ENCODE results near the gene MSH5. TPM values are rescaled to one million over a fixed set of nuclear protein-coding genes. Genes with fewer than 3 reads are reported as not detected.

Gene MSH5
- total and polyA plus RNA-seq, 9 of the 15 experiments (the other 6 are each of a cell fraction or from before 2014, with no cell fraction given) = 12.5 to 104 (median 46.6) TPM

DNA sequence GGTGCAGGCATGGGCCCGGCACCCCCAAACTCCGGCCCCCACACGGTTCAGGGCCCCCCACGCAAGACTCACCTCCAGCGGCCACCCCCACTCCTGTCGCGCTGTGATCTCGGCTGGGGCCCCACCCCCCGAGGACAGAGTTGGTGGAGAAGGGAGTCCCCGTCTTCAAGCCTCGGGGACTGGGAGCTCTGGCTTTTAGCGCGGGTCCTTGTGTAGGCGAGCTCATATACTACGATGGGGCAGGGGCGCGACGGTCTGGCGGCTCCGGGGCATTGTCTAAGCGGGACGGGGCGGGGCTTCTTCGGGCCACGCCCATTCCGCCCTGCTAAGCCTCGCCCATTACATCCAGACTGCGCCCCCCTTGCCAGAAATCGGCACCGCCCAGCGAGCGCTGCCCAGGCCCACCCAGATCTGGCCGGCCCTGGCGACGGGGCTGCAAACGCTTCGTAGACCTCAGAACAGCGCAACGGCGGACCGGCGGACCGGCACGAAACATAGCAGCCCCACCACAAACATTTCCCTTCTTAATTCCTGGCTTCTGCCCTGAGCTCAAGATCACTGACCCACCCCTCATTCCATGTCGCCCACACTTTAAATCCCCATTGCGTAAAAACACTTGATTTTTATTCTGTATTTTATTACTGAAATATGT, 9.7 kb upstream of the MSH5 start (continued):
- TF ChIP-seq CGGBP1 (CRISPR knock-in tag; IDR thresholded peaks at IDR 0.05) (no peak; the same call in none of the 2 replicates), ZNF184 (CRISPR knock-in tag; IDR thresholded peaks at IDR 0.05) (no peak), IRF9 (tag; IDR thresholded peaks at IDR 0.05) (no peak), RNF2 (IDR thresholded peaks at IDR 0.05) (no peak), ELK3 (CRISPR knock-in tag; IDR thresholded peaks at IDR 0.05) (peak; percentile 96), ZNF41 (CRISPR knock-in tag; conservative IDR thresholded peaks at IDR 0.05) (peak; percentile 86), HLTF (IDR thresholded peaks at IDR 0.05) (peak; percentile 92), KLF16 (IDR thresholded peaks at IDR 0.05) (no peak), ELF1 (tag; IDR thresholded peaks at IDR 0.05) (no peak), STAT6 (CRISPR knock-in tag; IDR thresholded peaks at IDR 0.05) (peak; percentile 63), POLR2B (IDR thresholded peaks at IDR 0.05; ENCODE audit: low read depth, partially characterized antibody) (peak; percentile 99), TBL1XR1 (IDR thresholded peaks at IDR 0.05; ENCODE audit: low read length in 2 of 2) (no peak), POLR2A (conservative IDR thresholded peaks at IDR 0.05) (peak; percentile 99), ESRRA (IDR thresholded peaks at IDR 0.05; ENCODE audit: borderline replicate concordance, low read depth) (no peak), SRSF3 (IDR thresholded peaks at IDR 0.05; ENCODE audit: insufficient read depth, low read length) (peak; percentile 74; the same call in 1 of the 2 replicates), ZNF584 (CRISPR knock-in tag; IDR thresholded peaks at IDR 0.05; ENCODE audit: low read depth) (no peak), XRCC4 (IDR thresholded peaks at IDR 0.05; ENCODE audit: extremely low read depth, insufficient read depth, insufficient read length) (no peak), ZBTB26 (CRISPR knock-in tag; IDR thresholded peaks at IDR 0.05) (peak; percentile 97), EWSR1 (IDR thresholded peaks at IDR 0.05; ENCODE audit: borderline replicate concordance, low read depth, partially characterized antibody) (no peak), ZNF699 (CRISPR knock-in tag; IDR thresholded peaks at IDR 0.05; ENCODE audit: insufficient replicate concordance) (no peak), TCF7L2 (IDR thresholded peaks at IDR 0.05; ENCODE audit: low read depth, low read length) (peak; percentile 56; the same call in 1 of the 2 replicates), POLR3A (IDR thresholded peaks at IDR 0.05; ENCODE audit: borderline replicate concordance, extremely low read depth, insufficient read depth, insufficient read length) (no peak)
